RPMI8226 (cell line): ENCODE results near the gene BMP7.
A peak's percentile ranks its signal among the peaks of the same experiment; 100 is the strongest.

Source experiments
- DNase-seq: peaks from one replicate; pipeline ENCODE4 v3.0.0-alpha.2; 2015

BMP7 gene

DNA sequence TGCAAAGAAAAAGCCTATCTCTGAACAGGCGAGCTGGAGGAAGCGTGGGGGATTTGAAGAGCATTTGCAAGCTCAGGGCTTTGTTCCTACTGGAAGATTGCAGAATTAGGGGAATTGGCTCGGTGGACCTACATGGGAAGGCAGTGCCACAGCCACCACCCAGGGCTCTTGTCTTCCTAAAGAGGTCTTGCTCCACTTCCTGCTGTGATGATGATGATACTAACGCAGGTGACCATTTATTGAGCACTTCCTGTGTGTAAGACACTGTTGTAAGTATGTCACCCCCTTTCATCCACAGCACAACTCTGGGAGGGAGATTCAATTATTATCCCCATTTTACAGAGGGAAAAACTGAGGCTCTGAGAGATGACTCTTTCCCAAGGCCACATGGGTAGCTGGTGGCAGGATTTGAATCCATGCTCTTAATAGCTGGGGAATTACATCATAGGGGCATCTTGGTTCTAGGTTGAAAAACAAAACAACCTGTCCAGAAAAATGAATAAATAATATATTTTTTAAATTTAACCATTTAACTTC lies 41.2 kb downstream of the BMP7 start:
- DNase-seq: no peak

DNA sequence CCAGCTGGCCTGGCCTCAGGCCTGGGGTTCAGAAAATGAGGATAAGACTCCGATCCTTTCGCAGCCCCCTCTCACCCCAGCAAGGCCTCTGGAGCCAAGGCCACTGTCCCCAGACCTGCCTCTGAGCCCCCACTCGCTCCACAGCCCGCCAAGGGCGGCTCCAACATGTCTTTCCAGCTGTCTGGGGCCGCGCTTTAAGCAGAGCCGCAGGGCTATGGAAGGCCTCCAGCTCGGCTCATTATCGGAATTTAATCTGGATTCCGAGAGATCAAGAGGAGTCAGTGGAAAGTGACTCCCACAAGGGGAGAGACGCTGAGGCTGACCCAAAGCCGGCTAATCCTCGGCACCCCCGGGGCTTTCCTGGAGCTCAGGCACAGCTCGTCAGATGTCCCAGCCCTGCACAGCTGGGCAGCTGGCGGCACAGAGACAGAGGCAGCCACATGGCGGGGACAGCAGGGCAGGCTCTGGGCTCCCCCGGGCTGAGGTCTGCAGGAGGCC lies 41.8 kb downstream of the BMP7 start:
- DNase-seq: no peak

DNA sequence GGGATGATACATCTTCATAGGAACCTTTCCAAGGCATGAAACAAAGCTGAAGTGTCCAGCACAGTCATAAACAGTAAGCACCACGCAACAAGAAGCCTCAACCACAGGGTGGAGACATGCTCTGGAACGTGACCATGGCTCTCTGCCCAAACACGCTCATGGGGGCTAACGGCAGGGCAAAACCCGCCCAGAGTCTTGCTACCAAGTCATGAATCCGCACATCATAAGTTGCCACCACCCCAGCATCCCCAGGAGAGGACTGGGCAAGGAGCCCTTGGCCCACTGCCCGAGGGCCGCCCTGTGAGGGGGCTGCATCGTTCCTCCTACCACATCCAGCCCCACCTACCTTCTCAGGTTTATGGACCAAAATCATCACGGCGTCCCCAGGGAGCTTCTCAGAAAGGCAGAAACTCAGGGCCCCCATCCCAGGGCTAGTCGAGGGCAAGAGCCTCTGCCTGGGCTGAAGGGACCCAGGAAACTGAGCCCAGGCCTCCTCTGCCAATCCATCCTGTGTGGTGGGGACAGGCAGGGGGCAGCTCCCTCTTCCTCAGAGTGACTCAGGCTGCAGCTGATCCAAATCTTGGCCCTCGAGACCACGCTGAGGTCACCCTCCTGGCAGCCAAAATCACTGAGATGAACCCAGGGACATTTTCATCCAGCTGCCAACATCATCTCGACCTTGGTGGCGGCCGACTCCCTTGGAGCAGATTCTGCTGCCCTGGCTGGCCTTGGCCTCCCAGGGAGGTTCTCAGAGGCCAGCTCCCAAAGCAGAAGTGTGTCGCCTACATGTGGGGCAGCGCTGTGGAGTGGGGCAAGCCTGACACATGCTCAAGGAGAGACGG lies 42.6 kb downstream of the BMP7 start:
- DNase-seq: peak; percentile 8

- no peak for DNase-seq
Measured at GRCh38 chr20:57222631-57222950, 43.9 kb downstream of the BMP7 start.

GRCh38 chr20:57221916-57222630 lies 44.4 kb downstream of the BMP7 start:
- no peak for DNase-seq

DNA sequence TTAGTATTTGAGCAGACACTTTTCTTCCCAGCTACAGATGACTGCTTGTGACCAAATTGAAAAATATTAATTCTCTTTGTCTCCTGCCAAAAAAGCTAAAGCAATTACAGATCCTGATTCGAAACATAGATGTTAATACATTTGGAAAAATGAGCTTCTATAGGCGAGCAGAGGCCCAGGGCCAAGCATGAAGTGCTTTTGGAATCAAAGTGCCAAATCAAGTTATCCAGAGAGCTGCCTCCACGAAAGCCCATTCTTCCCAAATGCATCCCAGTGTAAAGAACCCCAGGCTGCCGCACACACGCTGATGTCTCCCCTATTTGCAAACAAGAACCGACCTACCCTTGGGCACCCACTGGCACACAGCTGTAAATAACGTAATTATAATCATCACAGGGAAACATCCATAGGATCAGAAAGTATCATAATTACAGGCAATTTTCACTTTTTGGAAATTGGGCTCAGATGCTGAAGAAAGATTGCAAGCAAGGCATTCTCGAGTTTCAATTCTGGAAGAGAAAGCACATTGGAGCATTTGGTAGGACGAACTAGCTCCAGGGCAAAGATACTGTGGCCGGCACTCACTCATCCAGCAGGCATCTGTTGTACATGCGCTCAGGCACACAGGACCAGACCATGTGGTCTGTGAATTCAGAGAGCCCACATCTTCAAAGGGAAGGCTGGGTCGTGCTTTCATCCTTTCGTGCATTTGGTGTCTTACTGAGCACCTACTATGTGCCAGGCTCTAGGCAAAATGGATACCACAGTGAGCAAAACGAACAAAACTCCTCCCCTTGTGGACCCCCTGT lies 45.9 kb downstream of the BMP7 start:
- no peak for DNase-seq

- no peak for DNase-seq
Measured at GRCh38 chr20:57219071-57219677, 47.3 kb downstream of the BMP7 start.

GRCh38 chr20:57218489-57218888 lies 48.0 kb downstream of the BMP7 start:
- DNase-seq: no peak

- DNase-seq: no peak
Measured at GRCh38 chr20:57217802-57218201, 48.6 kb downstream of the BMP7 start.

DNA sequence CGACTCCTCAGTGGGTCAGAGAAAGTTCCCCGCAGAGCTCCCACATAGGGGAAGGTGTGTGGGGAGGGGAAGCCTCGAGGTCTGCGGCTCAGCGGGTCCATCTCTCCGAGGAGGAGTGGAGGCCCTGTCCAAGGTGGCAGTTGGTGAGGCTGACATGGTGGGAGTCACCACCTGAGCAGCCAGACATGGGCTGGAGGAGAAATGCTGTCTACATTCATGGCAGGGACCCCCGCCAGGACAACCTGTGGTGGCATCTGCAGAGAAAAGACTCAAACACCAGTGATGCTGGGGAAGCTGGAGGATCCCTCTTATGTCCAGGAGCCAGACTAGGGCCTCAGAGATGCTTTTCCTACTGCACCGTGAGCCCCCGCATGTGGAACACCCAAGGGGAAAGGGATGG lies 49.8 kb downstream of the BMP7 start:
- DNase-seq: no peak

GRCh38 chr20:57215826-57216471 lies 50.5 kb downstream of the BMP7 start:
- DNase-seq: no peak

DNA sequence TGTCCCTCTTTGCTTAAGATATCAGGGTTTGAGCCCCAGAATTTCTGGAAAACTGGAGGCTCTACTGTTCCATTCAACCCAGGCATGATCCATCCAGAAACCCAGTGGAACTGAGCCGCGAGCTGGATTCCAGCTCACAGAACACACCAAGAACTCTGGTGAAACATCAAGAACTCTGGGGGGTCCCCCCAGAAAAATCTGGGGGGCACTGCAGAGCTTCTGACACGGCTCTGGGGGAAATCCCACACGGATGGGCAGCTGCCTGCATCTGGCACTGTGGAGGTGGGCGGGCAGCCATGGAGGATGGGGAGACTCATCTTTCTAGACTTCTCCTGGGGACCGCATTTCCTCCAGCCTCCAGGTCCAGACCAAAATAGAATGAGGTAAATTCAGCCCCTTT lies 51.0 kb downstream of the BMP7 start:
- no peak for DNase-seq

GRCh38 chr20:57214948-57215347 lies 51.5 kb downstream of the BMP7 start:
- no peak for DNase-seq

GRCh38 chr20:57214427-57214826 lies 52.0 kb downstream of the BMP7 start:
- DNase-seq: no peak

DNA sequence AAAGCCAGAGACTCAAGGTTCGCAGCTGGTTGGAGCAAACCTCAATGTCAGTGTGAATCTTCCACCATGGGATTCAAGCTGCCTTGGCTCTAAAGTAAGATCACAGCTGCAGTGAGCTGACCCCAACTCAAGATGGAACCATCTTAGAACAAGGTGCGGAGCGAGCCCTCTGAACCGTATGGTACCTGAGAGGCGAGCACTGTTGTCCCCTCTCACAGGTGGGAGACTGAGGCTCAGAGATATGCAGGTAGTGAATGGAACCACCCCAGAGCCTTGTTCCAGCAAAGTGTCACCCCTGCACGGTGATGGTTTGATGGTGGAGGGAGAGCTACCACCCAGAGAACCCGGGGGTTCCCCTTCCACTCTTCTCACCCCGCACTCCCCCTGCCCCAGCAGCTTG lies 52.5 kb downstream of the BMP7 start:
- DNase-seq: no peak

DNA sequence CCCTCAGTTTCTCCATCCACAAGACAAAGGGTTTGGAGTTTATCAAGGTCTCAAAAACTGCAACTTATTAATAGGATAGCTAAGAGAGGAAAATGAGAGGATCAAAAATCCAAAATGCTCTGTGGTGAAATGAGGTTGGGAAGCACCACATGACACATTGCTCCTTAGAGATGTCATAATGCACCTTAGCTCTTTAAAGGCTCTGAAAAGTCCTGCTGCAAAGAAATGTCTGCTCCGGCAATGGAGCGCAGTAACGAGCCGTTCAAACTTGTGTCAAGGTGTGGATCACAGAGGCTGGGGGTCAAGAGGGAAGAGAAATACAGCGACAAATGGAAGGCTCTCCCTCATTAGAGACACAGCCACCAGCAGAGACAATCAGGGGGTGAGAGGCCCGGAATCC lies 53.1 kb downstream of the BMP7 start:
- DNase-seq: no peak

DNA sequence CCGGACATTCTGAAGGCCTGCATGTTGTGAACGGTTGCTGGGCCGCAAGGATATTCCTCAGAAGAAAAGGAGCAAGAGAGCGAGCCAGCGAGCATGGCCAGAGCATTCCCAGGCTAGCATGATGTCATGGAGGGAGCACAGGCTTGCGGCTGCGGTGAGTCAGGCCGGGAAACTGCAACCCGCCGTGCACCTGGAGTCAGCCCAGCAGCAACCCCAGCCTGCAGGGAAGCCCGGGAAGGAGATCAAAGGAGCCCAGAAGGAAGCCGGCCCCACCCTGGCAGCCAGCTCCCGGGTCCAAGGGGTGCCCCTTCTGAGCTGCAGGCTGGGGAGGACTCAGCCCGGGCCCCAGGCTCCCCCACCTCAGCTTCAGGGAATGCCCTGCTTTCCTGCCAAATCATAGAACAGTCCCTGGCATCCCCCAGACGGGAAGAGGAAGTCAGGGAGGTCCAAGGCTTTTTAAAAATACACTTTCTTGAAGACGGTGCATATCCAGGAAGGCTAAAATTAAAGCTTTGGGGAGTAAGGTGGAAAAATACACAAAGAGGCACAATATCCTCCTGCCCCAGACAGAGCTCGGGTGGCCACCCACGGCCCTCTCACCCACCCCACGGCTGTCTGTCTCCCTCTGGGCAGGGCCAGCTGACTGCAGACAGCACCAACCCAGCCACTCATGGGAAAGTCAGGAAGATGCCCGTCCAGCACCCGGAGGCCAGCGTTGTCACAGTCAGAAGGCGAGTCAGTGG lies 53.7 kb downstream of the BMP7 start:
- no peak for DNase-seq

DNA sequence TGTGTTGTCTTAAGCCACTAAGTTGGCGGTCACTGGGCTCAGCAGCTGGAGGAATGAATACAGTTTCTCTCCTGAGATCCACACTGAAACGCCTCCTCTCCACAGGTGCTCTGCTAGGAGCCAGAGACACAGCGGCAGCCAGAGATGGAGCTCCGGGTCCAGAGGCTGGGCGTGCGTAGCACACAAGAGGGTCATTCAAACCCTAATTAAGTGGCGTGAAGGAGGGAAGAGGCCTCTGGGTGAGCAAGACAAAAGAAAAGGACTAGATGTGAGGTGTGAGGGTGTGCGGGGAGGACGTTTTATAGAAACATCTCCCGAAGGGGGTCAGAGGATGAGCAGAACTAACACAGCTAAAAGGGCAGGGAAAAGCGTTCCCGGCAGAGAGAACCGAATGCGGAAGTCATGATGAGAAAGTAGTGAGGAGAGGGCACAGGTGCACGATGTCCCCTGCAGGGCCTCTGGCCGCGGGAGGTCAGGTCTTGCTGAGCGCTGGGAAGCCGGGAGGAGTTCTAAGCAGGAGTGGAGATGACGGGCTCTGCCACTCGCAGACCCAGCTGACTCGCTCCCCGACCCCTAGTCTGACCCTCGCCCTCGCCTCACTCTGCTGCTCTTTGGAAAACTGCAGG lies 54.4 kb downstream of the BMP7 start:
- no peak for DNase-seq

DNA sequence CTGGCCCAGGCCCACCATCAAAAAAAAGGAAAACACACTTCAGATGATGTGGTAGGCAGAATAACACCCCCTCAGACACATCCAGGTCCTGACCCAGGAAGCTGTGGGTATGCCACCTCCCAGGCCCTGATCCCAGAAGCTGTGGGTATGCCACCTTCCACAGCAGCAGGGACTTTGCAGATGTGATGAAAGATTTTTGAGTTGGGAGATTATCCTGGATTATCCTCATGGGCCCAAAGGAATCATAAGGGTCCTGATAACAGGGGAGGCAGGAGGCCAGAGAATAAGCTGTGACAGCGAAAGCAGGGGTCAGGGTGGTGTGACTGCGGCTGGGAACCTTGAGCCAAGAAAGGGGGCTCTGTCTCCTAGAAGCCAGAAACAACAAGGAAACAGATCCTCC lies 55.0 kb downstream of the BMP7 start:
- DNase-seq: no peak

DNA sequence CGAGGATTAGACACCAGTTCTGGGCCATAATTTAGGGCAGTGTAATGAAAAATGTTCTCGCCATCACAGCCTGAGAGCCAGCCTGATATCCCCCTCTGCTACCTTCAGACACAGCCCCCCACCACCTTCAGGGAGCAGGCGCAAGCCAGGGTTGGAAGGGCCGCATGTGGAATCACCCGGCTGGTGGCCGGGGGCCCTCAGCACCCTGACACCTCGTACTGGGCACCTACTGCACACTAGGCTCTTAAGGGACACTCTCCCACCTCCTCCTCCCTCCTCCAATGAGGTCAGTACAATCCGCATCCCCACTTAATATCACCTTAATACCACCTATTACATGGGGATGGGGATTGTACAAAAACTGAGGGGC lies 55.5 kb downstream of the BMP7 start:
- DNase-seq: no peak
